ENCODE measurements around the gene PLEKHG3. TPM values are rescaled to one million over a fixed set of nuclear protein-coding genes. Genes with fewer than 3 reads are reported as not detected.

PLEKHG3 gene
- total and polyA plus RNA-seq, 4 donors = 8.4 to 21.3 (median 14.6) TPM

- TF ChIP-seq REST (IDR thresholded peaks at IDR 0.05) = no peak
Observed at GRCh38 chr14:64795921-64796320, 91.7 kb downstream of the PLEKHG3 start (continued).

DNA sequence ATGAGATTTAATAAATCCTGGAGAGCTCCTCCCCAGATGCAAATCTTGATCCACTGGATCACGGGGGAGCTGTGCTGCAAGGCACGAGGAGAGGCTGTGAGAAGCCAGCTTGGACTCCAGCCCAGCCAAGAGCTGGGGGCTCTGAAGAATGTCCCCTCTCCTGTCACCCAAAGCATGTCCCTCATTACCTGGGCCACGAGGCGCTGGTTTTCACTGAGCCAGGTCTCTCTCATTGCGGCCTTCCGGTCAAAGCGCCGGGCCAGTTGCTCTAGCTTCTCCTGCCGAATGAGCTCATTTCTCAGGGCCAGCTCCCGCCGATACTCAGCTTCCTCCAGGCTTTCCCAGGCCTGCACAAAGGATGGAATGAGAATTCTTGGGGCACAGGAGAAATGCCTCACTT is 92.1 kb downstream of the PLEKHG3 start:
- no peak for TF ChIP-seq SP1 (IDR thresholded peaks at IDR 0.05)
- TF ChIP-seq ATF3 (IDR thresholded peaks at IDR 0.05) = no peak
- TF ChIP-seq GABPA (IDR thresholded peaks at IDR 0.05 in 1 of 2, conservative IDR thresholded peaks at IDR 0.05 in 1 of 2) = no peak
- TF ChIP-seq YY1 (IDR thresholded peaks at IDR 0.05) = no peak
- TF ChIP-seq RXRA (IDR thresholded peaks at IDR 0.05) = no peak
- TF ChIP-seq FOXA2 (IDR thresholded peaks at IDR 0.05) = no peak
- no peak for TF ChIP-seq FOXA1 (IDR thresholded peaks at IDR 0.05)
- TF ChIP-seq REST (IDR thresholded peaks at IDR 0.05) = no peak
- no peak for TF ChIP-seq NR2F2 (IDR thresholded peaks at IDR 0.05)
- TF ChIP-seq, protein P1, sequence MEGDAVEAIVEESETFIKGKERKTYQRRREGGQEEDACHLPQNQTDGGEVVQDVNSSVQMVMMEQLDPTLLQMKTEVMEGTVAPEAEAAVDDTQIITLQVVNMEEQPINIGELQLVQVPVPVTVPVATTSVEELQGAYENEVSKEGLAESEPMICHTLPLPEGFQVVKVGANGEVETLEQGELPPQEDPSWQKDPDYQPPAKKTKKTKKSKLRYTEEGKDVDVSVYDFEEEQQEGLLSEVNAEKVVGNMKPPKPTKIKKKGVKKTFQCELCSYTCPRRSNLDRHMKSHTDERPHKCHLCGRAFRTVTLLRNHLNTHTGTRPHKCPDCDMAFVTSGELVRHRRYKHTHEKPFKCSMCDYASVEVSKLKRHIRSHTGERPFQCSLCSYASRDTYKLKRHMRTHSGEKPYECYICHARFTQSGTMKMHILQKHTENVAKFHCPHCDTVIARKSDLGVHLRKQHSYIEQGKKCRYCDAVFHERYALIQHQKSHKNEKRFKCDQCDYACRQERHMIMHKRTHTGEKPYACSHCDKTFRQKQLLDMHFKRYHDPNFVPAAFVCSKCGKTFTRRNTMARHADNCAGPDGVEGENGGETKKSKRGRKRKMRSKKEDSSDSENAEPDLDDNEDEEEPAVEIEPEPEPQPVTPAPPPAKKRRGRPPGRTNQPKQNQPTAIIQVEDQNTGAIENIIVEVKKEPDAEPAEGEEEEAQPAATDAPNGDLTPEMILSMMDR (IDR thresholded peaks at IDR 0.05; ENCODE audit: low read depth, low read length, missing input control) = no peak
- no peak for TF ChIP-seq RAD21 (IDR thresholded peaks at IDR 0.05)
- TF ChIP-seq JUND (IDR thresholded peaks at IDR 0.05) = no peak
- TF ChIP-seq HNF4G (IDR thresholded peaks at IDR 0.05) = no peak
- no peak for TF ChIP-seq EGR1 (IDR thresholded peaks at IDR 0.05; ENCODE audit: low read depth in 2 of 2)
- no peak for TF ChIP-seq TAF1 (conservative IDR thresholded peaks at IDR 0.05)
- TF ChIP-seq ZBTB33 (IDR thresholded peaks at IDR 0.05) = no peak
- no peak for TF ChIP-seq HNF4A (conservative IDR thresholded peaks at IDR 0.05)
- TF ChIP-seq MAX (IDR thresholded peaks at IDR 0.05) = no peak
- WGBS = 96% methylated on average over 11 of the region's 11 CpGs

More for the DNA sequence above, 92.1 kb downstream of the PLEKHG3 start:
- no peak overlapping the region for H3K4me3 ChIP-seq (ENCODE audit: low read depth in 1 of 3, low read length in 3 of 3)
- no peak for DNase-seq (ENCODE audit: low spot score)
- H3K36me3 ChIP-seq (ENCODE audit: control insufficient read depth in 4 of 4, insufficient read depth in 3 of 4, low read depth in 1 of 4, low read length in 3 of 4) = no peaks in the 10 kb centered on the region
- no peaks in the 10 kb centered on the region for H3K9me3 ChIP-seq (ENCODE audit: control insufficient read depth in 4 of 4, low read length in 3 of 4)
- H3K27me3 ChIP-seq (ENCODE audit: control insufficient read depth in 4 of 4, insufficient read depth in 4 of 4, low read length in 3 of 4) = no peaks in the 10 kb centered on the region
- H3K9ac ChIP-seq (ENCODE audit: low read depth in 1 of 2, low read length in 2 of 2) = no peak overlapping the region
- no peaks in the 10 kb centered on the region for H3K4me1 ChIP-seq (ENCODE audit: control insufficient read depth in 4 of 4, insufficient read depth in 4 of 4, low read length in 3 of 4)
- no peak overlapping the region for H3K27ac ChIP-seq (ENCODE audit: low read depth in 1 of 2, low read length in 2 of 2)

Data from liver (tissue), 9 donors.